DMS53 (cell line): ENCODE measurements around the gene CLCA4.
A peak's percentile ranks its signal among the peaks of the same experiment; 100 is the strongest.
"Not testable (repeated sequence)": the region's sequence is repeated elsewhere in the genome, so short reads cannot be mapped to it uniquely, and the experiment has no call there.

Experiments
- DNase-seq: peaks from one replicate; lab custom pipeline; 2025; lab: John Stamatoyannopoulos, UW

The CLCA4 gene

GRCh38 chr1:86530211-86530845, 16.6 kb upstream of the CLCA4 start:
- no peak for DNase-seq

GRCh38 chr1:86537928-86538695, 8.8 kb upstream of the CLCA4 start:
- no peak for DNase-seq

GRCh38 chr1:86538775-86539174, 8.1 kb upstream of the CLCA4 start:
- no peak for DNase-seq

- DNase-seq: no peak
Observed at GRCh38 chr1:86541859-86542258, 5.0 kb upstream of the CLCA4 start.

- no peak for DNase-seq
Observed at GRCh38 chr1:86542631-86543030, 4.2 kb upstream of the CLCA4 start.

GRCh38 chr1:86548839-86549238, 2.0 kb downstream of the CLCA4 start:
- DNase-seq: no peak

GRCh38 chr1:86551305-86551704, 4.4 kb downstream of the CLCA4 start:
- no peak for DNase-seq

- no peak for DNase-seq
Observed at GRCh38 chr1:86552376-86552775, 5.5 kb downstream of the CLCA4 start.

GRCh38 chr1:86557739-86558138, 10.9 kb downstream of the CLCA4 start:
- no peak for DNase-seq

- DNase-seq: no peak
Observed at GRCh38 chr1:86563849-86564248, 17.0 kb downstream of the CLCA4 start.

GRCh38 chr1:86567341-86567740, 20.5 kb downstream of the CLCA4 start:
- peak; percentile 10 for DNase-seq

GRCh38 chr1:86567878-86568277, 21.0 kb downstream of the CLCA4 start:
- no peak for DNase-seq

GRCh38 chr1:86573763-86574484, 27.0 kb downstream of the CLCA4 start:
- DNase-seq: no peak

- no peak for DNase-seq
Observed at GRCh38 chr1:86581231-86581630, 34.4 kb downstream of the CLCA4 start.

GRCh38 chr1:86582161-86582560, 35.3 kb downstream of the CLCA4 start:
- no peak for DNase-seq

- no peak for DNase-seq
Observed at GRCh38 chr1:86583032-86583431, 36.2 kb downstream of the CLCA4 start.

- DNase-seq: no peak
Observed at GRCh38 chr1:86583593-86583992, 36.7 kb downstream of the CLCA4 start.

GRCh38 chr1:86594284-86594770, 47.4 kb downstream of the CLCA4 start:
- no peak for DNase-seq

GRCh38 chr1:86596224-86596623, 49.3 kb downstream of the CLCA4 start:
- no peak for DNase-seq

GRCh38 chr1:86596741-86597290, 49.9 kb downstream of the CLCA4 start:
- no peak for DNase-seq

GRCh38 chr1:86606080-86606479, 59.2 kb downstream of the CLCA4 start:
- not testable (repeated sequence) for DNase-seq

- DNase-seq: no peak
Observed at GRCh38 chr1:86616433-86616832, 69.6 kb downstream of the CLCA4 start.

GRCh38 chr1:86616871-86617270, 70.0 kb downstream of the CLCA4 start:
- no peak for DNase-seq
